ENCODE measurements around the gene NPAS2. TPM values are rescaled to one million over a fixed set of nuclear protein-coding genes. Genes with fewer than 3 reads are reported as not detected.

Gene NPAS2
- total RNA-seq, 1 donor, result 8.7 TPM

- Histone ChIP-seq H4K20me1 (ENCODE audit: insufficient read depth, low read length) (no peaks in the 10 kb centered on the region), H3K79me2 (ENCODE audit: insufficient read depth, low read length) (no peaks in the 10 kb centered on the region), H3K36me3 (ENCODE audit: insufficient read depth, low read length) (no peaks in the 10 kb centered on the region), H3K9me3 (ENCODE audit: low read depth, low read length) (no peaks in the 10 kb centered on the region), H3K4me3 (ENCODE audit: insufficient read depth, low read length) (no peak overlapping the region), H3K4me2 (ENCODE audit: insufficient read depth, low read length) (no peak overlapping the region), H3K27me3 (ENCODE audit: insufficient read depth, low read length) (no peaks in the 10 kb centered on the region), H2AFZ (ENCODE audit: low read length) (no peak overlapping the region), H3K4me1 (ENCODE audit: insufficient read depth, low read length) (peaks cover 15% of the 10 kb centered on the region), H3K27ac (ENCODE audit: low read depth, low read length) (no peak overlapping the region)
- no peak for DNase-seq (ENCODE audit: insufficient read length, low spot score, missing footprints)
- no peak for TF ChIP-seq CTCF (IDR thresholded peaks at IDR 0.05; ENCODE audit: extremely low read depth, low read depth, low read length)
Measured at GRCh38 chr2:100936070-100936741, 116.3 kb downstream of the NPAS2 start.

- Histone ChIP-seq H3K79me2 (ENCODE audit: insufficient read depth, low read length) (no peaks in the 10 kb centered on the region), H4K20me1 (ENCODE audit: insufficient read depth, low read length) (no peaks in the 10 kb centered on the region), H2AFZ (ENCODE audit: low read length) (no peak overlapping the region), H3K4me2 (ENCODE audit: insufficient read depth, low read length) (no peak overlapping the region), H3K27me3 (ENCODE audit: insufficient read depth, low read length) (no peaks in the 10 kb centered on the region), H3K9me3 (ENCODE audit: low read depth, low read length) (no peaks in the 10 kb centered on the region), H3K27ac (ENCODE audit: low read depth, low read length) (no peak overlapping the region), H3K4me3 (ENCODE audit: insufficient read depth, low read length) (no peak overlapping the region), H3K4me1 (ENCODE audit: insufficient read depth, low read length) (peaks cover 15% of the 10 kb centered on the region), H3K36me3 (ENCODE audit: insufficient read depth, low read length) (no peaks in the 10 kb centered on the region)
- no peak for DNase-seq (ENCODE audit: insufficient read length, low spot score, missing footprints)
- TF ChIP-seq CTCF (IDR thresholded peaks at IDR 0.05; ENCODE audit: extremely low read depth, low read depth, low read length), result no peak
Measured at GRCh38 chr2:100936972-100937542, 117.1 kb downstream of the NPAS2 start.

- DNase-seq (ENCODE audit: insufficient read length, low spot score, missing footprints), result no peak
- no peaks in the 10 kb centered on the region for H3K27me3 ChIP-seq (ENCODE audit: insufficient read depth, low read length)
- H3K4me3 ChIP-seq (ENCODE audit: insufficient read depth, low read length), result no peak overlapping the region
- H3K27ac ChIP-seq (ENCODE audit: low read depth, low read length), result no peak overlapping the region
- H3K9me3 ChIP-seq (ENCODE audit: low read depth, low read length), result no peaks in the 10 kb centered on the region
- H4K20me1 ChIP-seq (ENCODE audit: insufficient read depth, low read length), result no peaks in the 10 kb centered on the region
- H3K4me1 ChIP-seq (ENCODE audit: insufficient read depth, low read length), result peaks cover 15% of the 10 kb centered on the region
- no peak overlapping the region for H3K4me2 ChIP-seq (ENCODE audit: insufficient read depth, low read length)
- H2AFZ ChIP-seq (ENCODE audit: low read length), result no peak overlapping the region
- no peak for TF ChIP-seq CTCF (IDR thresholded peaks at IDR 0.05; ENCODE audit: extremely low read depth, low read depth, low read length)
- no peaks in the 10 kb centered on the region for H3K79me2 ChIP-seq (ENCODE audit: insufficient read depth, low read length)
- no peaks in the 10 kb centered on the region for H3K36me3 ChIP-seq (ENCODE audit: insufficient read depth, low read length)
Measured at GRCh38 chr2:100938031-100939026, 118.4 kb downstream of the NPAS2 start.

Measured in osteoblast (primary cell).